Neural progenitor cell (in vitro differentiated cells): ENCODE measurements around the gene RAD51B. TPM values are rescaled to one million over a fixed set of nuclear protein-coding genes. Genes with fewer than 3 reads are reported as not detected.

ENCODE experiments used
- DNase-seq: peaks from one replicate; pipeline ENCODE4 v3.0.0-alpha.2; 2016; ENCODE audit warnings: low spot score
- H2AFZ ChIP-seq: fragments of 200-600 bp; sonication (generic); replicated peaks from 2 replicates; pipeline ENCODE4 v1.6.1; 2016; ENCODE audit warnings: antibody characterized with exemption
- H3F3A ChIP-seq: fragments of 200-600 bp; sonication (generic); 2 replicates; pipeline ENCODE4 v1.6.1; 2016; ENCODE audit warnings: antibody characterized with exemption, low read depth
- H3K27ac ChIP-seq: fragments of 200-600 bp; sonication (generic); 2 replicates; pipeline ENCODE4 v1.5.1; 2016; ENCODE audit warnings: mild to moderate bottlenecking
- H3K27me3 ChIP-seq: fragments of 200-600 bp; sonication (generic); 2 replicates; pipeline ENCODE4 v1.6.1; 2016; ENCODE audit warnings: mild to moderate bottlenecking, moderate library complexity
- H3K36me3 ChIP-seq: fragments of 200-600 bp; sonication (generic); 2 replicates; pipeline ENCODE4 v1.5.1; 2016
- H3K4me1 ChIP-seq: fragments of 200-600 bp; sonication (generic); 2 replicates; pipeline ENCODE4 v1.6.1; 2016; ENCODE audit warnings: mixed run types
- H3K4me2 ChIP-seq: fragments of 200-600 bp; sonication (generic); 2 replicates; pipeline ENCODE4 v1.6.1; 2016
- H3K4me3 ChIP-seq: fragments of 200-600 bp; sonication (generic); 2 replicates; pipeline ENCODE4 v1.5.1; 2016
- H3K79me2 ChIP-seq: fragments of 200-600 bp; sonication (generic); 2 replicates; pipeline ENCODE4 v1.6.1; 2016; ENCODE audit warnings: low read depth
- H3K9ac ChIP-seq: fragments of 200-600 bp; sonication (generic); 2 replicates; pipeline ENCODE4 v1.6.1; 2016
- H3K9me3 ChIP-seq: fragments of 200-600 bp; sonication (generic); 2 replicates; pipeline ENCODE4 v1.5.1; 2016; ENCODE audit warnings: low read depth
- H4K20me1 ChIP-seq: fragments of 200-600 bp; sonication (generic); 2 replicates; pipeline ENCODE4 v1.6.1; 2016; ENCODE audit warnings: low read depth
- H3K27ac Mint-ChIP-seq: 3 replicates; pipeline ENCODE4 v1.8.0; 2021; ENCODE audit warnings: mixed read lengths
- H3K27me3 Mint-ChIP-seq: 2 replicates; pipeline ENCODE4 v1.8.0; 2022; ENCODE audit warnings: low read depth, mild to moderate bottlenecking, inconsistent platforms, moderate library complexity, mixed read lengths; ENCODE audit not compliant: insufficient read depth
- H3K36me3 Mint-ChIP-seq: 3 replicates; pipeline ENCODE4 v1.8.0; 2021; ENCODE audit warnings: mixed read lengths
- H3K4me1 Mint-ChIP-seq: 3 replicates; pipeline ENCODE4 v1.8.0; 2021; ENCODE audit warnings: mixed read lengths
- H3K4me3 Mint-ChIP-seq: 3 replicates; pipeline ENCODE4 v1.8.0; 2021; ENCODE audit warnings: mild to moderate bottlenecking, moderate library complexity, mixed read lengths
- H3K9me3 Mint-ChIP-seq: 3 replicates; pipeline ENCODE4 v1.8.0; 2020; ENCODE audit warnings: mixed read lengths
- EZH2 ChIP-seq: fragments of 200-600 bp; sonication (generic); IDR thresholded peaks from 2 replicates; pipeline ENCODE4 v1.6.1; 2017; ENCODE audit warnings: antibody characterized with exemption, mild to moderate bottlenecking, moderate library complexity
- EZH2phosphoT487 ChIP-seq: fragments of 200-600 bp; sonication (generic); IDR thresholded peaks from 2 replicates; pipeline ENCODE4 v1.6.1; 2017; ENCODE audit warnings: antibody characterized with exemption
- total RNA-seq: library from RNA; depleted of rRNA; stranded (reverse); fragments of >200 nt; gene quantifications from 2 replicates; pipeline ENCODE4 v1.2.3, GENCODE V29; 2015; ENCODE audit warnings: low replicate concordance
- TF ChIP-seq, protein P1 (sequence below): fragments of 200-600 bp; sonication (generic); IDR thresholded peaks from 2 replicates; pipeline ENCODE4 v1.5.1; 2017; ENCODE audit warnings: antibody characterized with exemption, mild to moderate bottlenecking

RAD51B gene
- total RNA-seq, 1 donor from 2014 or later: 50.5 TPM

DNA sequence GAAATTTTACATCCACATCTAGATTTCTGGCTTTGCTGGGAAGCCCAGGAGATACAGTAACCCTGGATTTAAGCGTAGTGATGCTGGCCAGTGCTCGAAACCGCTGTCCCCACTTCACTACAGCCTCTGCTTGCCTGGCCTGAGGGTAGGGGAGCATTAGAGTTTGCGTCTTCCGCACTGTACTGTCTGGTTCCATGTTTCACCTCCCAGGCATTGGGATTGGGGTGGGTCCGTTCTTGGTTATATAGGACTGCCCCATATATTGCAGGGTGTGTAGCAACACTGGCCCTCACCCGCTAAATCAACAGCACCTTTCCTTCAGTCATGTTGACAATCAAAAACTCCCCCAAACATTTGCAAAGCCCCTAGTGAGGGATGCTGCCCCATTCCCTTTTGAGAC lies 732.5 kb downstream of the RAD51B start:
- Histone ChIP-seq H3K27me3 (no peaks in the 10 kb centered on the region), H3K36me3 (no peaks in the 10 kb centered on the region), H3K9ac (no peak overlapping the region), H3K79me2 (no peaks in the 10 kb centered on the region), H3K4me1 (peaks cover 36% of the 10 kb centered on the region), H3K27ac (no peak overlapping the region), H3K9me3 (no peaks in the 10 kb centered on the region), H3K4me3 (no peak overlapping the region), H3K4me2 (no peak overlapping the region), H2AFZ (no peak overlapping the region), H3F3A (peaks cover 20% of the 10 kb centered on the region), H4K20me1 (no peaks in the 10 kb centered on the region)
- Mint-ChIP-seq H3K4me1 (peaks cover 75% of the 10 kb centered on the region), H3K4me3 (peak overlapping the region; percentile 13), H3K27ac (peak overlapping the region; percentile 69), H3K27me3 (peaks cover 14% of the 10 kb centered on the region), H3K9me3 (peaks cover 5% of the 10 kb centered on the region), H3K36me3 (peaks cover 9% of the 10 kb centered on the region)
- DNase-seq: no peak
- TF ChIP-seq EZH2: no peak

DNA sequence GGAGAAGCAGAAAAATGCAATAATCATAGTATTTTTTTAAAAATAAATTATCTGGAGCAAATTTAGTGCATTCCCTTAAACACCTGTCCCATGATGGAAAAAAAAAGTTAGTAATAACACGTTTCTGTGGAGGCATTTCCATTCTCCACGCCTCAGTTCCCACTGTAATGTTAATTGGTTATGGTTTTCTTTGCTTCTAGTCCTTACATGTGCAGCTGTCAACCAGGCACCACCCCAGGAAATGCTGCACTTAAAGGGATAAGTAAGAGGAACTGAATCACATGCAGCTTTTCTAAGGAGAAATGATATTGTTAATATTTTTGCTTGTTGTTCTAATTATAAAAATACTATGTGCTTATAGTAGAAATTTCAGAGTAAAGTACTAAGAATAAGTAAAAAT lies 733.0 kb downstream of the RAD51B start:
- Mint-ChIP-seq H3K27ac (no peak overlapping the region), H3K27me3 (peaks cover 12% of the 10 kb centered on the region), H3K9me3 (peaks cover 8% of the 10 kb centered on the region), H3K36me3 (peaks cover 12% of the 10 kb centered on the region), H3K4me1 (peaks cover 70% of the 10 kb centered on the region), H3K4me3 (no peak overlapping the region)
- Histone ChIP-seq H3K4me2 (no peak overlapping the region), H2AFZ (no peak overlapping the region), H3K79me2 (no peaks in the 10 kb centered on the region), H3K4me1 (peaks cover 35% of the 10 kb centered on the region), H3K9ac (no peak overlapping the region), H3K9me3 (no peaks in the 10 kb centered on the region), H3F3A (peaks cover 16% of the 10 kb centered on the region), H4K20me1 (no peaks in the 10 kb centered on the region), H3K36me3 (no peaks in the 10 kb centered on the region), H3K27me3 (no peaks in the 10 kb centered on the region), H3K4me3 (no peak overlapping the region), H3K27ac (no peak overlapping the region)
- TF ChIP-seq EZH2phosphoT487 (no peak), EZH2 (no peak)
- TF ChIP-seq, protein P1, sequence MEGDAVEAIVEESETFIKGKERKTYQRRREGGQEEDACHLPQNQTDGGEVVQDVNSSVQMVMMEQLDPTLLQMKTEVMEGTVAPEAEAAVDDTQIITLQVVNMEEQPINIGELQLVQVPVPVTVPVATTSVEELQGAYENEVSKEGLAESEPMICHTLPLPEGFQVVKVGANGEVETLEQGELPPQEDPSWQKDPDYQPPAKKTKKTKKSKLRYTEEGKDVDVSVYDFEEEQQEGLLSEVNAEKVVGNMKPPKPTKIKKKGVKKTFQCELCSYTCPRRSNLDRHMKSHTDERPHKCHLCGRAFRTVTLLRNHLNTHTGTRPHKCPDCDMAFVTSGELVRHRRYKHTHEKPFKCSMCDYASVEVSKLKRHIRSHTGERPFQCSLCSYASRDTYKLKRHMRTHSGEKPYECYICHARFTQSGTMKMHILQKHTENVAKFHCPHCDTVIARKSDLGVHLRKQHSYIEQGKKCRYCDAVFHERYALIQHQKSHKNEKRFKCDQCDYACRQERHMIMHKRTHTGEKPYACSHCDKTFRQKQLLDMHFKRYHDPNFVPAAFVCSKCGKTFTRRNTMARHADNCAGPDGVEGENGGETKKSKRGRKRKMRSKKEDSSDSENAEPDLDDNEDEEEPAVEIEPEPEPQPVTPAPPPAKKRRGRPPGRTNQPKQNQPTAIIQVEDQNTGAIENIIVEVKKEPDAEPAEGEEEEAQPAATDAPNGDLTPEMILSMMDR: no peak
- DNase-seq: no peak

DNA sequence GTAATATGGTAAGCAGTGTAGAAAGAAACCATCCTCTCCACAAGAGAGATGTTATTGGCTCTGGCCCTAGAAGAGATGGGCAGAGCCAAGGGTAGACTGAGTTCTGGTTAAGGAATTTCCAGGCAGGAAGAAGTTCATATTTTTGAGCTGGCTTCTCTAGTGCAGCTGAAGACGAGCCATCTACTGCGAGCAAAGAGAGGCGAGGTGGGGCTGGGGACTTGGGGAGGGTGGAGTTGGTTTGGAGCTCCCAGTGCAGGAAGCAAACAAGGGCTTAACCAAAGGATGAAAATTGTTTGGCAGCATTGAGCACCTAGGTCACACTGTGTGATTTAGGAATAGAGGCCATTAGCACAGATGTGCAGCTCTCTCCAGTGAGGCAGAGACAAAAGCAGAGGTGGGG lies 733.7 kb downstream of the RAD51B start:
- peaks cover 8% of the 10 kb centered on the region for H3K9me3 Mint-ChIP-seq
- peaks cover 9% of the 10 kb centered on the region for H3K27me3 Mint-ChIP-seq
- Histone ChIP-seq H3K79me2 (no peaks in the 10 kb centered on the region), H4K20me1 (no peaks in the 10 kb centered on the region), H3K9me3 (no peaks in the 10 kb centered on the region), H3K27ac (no peak overlapping the region), H3K27me3 (no peaks in the 10 kb centered on the region), H3K9ac (no peak overlapping the region), H2AFZ (no peak overlapping the region), H3K36me3 (no peaks in the 10 kb centered on the region), H3F3A (peaks cover 8% of the 10 kb centered on the region), H3K4me1 (peaks cover 28% of the 10 kb centered on the region), H3K4me2 (no peak overlapping the region), H3K4me3 (no peak overlapping the region)
- DNase-seq: no peak
- no peak overlapping the region for H3K4me3 Mint-ChIP-seq
- TF ChIP-seq EZH2 (no peak), EZH2phosphoT487 (no peak)
- TF ChIP-seq, protein P1: no peak
- peaks cover 12% of the 10 kb centered on the region for H3K36me3 Mint-ChIP-seq
- H3K27ac Mint-ChIP-seq: no peak overlapping the region
- H3K4me1 Mint-ChIP-seq: peaks cover 62% of the 10 kb centered on the region

DNA sequence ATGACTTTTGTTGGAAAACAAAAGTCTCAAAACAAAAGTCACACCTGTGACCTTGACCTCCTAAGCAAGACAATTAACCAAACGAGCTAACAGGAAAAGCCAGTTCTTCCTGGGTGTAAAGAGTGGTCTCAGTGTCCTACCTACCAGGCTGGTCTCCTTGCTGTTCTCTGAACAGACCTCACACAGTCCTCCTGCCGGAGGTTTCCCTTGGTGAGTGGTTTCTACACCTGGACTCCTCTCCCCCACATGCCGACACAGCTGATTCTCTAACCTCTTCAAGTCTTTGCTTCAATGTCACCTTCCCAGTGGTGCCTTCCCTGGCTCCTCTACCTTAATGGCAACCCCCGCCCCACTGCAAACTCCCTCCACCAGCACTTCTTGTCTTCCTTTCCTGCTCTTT lies 734.7 kb downstream of the RAD51B start:
- peaks cover 20% of the 10 kb centered on the region for H3K4me1 ChIP-seq
- no peak overlapping the region for H3K9ac ChIP-seq
- H3K27ac ChIP-seq: no peak overlapping the region
- H2AFZ ChIP-seq: no peak overlapping the region
- H3F3A ChIP-seq: no peaks in the 10 kb centered on the region
- no peak overlapping the region for H3K4me3 Mint-ChIP-seq
- H4K20me1 ChIP-seq: no peaks in the 10 kb centered on the region
- peaks cover 6% of the 10 kb centered on the region for H3K9me3 Mint-ChIP-seq
- no peak overlapping the region for H3K4me3 ChIP-seq
- H3K36me3 ChIP-seq: no peaks in the 10 kb centered on the region
- no peak for TF ChIP-seq EZH2phosphoT487
- no peak for TF ChIP-seq EZH2
- TF ChIP-seq, protein P1: no peak
- H3K4me2 ChIP-seq: no peak overlapping the region
- peaks cover 54% of the 10 kb centered on the region for H3K4me1 Mint-ChIP-seq
- H3K79me2 ChIP-seq: no peaks in the 10 kb centered on the region
- no peak for DNase-seq
- H3K27me3 Mint-ChIP-seq: peaks cover 7% of the 10 kb centered on the region
- no peaks in the 10 kb centered on the region for H3K9me3 ChIP-seq
- no peaks in the 10 kb centered on the region for H3K27me3 ChIP-seq
- H3K36me3 Mint-ChIP-seq: peaks cover 14% of the 10 kb centered on the region
- H3K27ac Mint-ChIP-seq: no peak overlapping the region
